WI38 (cell line): ENCODE data around the gene SPEN.
A peak's percentile ranks its signal among the peaks of the same experiment; 100 is the strongest.

ENCODE experiments used
- H3K4me3 ChIP-seq: 2 replicates; pipeline ENCODE4 v1.5.1; 2011; ENCODE audit warnings: low read depth, mild to moderate bottlenecking, control low read depth, low read length
- TF ChIP-seq, protein P1 (sequence below): IDR thresholded peaks from 2 replicates; pipeline ENCODE4 v1.5.1; 2012; ENCODE audit warnings: low read depth, mild to moderate bottlenecking, control low read depth, low read length

Gene SPEN

DNA sequence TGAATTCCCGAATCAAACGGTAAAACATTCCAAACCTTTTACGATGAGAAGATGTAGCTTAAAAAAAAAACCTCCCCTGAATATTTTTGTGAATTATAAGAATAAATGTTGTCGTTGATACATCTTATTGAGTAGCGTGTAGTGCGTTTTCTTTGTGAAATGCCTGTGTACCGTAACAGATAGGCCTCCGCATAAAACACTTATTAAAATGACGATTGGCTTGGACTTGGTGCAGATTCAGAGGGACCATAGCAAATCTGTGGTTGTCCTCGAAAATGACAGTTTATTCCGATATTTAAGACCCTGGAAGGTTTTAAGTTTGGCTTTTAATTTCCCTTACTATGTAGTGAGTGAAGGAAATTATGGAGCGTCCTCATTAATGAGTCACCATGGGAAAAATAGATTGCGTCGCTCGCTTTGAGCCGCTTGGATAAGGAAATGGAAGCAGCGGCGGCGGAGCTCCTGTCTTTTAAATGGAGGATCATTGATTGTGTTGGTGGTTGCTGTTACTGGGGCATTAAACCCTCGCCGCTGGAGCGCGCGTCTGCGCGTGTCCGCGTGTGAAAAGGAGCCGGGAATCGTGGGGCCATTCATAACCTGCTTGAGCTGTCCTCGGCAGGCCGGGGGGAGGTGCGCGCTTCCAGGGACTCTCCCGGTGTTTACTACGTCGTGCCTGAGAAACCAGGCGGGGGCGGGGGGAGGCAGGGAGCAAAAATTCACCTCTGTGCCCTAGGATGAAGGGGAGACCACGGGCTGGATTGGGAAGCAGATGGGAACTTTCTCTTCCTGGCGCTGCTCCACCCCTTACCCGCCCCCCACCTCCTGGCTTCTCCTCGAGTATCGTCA, 1.6 kb downstream of the SPEN start:
- TF ChIP-seq, protein P1, sequence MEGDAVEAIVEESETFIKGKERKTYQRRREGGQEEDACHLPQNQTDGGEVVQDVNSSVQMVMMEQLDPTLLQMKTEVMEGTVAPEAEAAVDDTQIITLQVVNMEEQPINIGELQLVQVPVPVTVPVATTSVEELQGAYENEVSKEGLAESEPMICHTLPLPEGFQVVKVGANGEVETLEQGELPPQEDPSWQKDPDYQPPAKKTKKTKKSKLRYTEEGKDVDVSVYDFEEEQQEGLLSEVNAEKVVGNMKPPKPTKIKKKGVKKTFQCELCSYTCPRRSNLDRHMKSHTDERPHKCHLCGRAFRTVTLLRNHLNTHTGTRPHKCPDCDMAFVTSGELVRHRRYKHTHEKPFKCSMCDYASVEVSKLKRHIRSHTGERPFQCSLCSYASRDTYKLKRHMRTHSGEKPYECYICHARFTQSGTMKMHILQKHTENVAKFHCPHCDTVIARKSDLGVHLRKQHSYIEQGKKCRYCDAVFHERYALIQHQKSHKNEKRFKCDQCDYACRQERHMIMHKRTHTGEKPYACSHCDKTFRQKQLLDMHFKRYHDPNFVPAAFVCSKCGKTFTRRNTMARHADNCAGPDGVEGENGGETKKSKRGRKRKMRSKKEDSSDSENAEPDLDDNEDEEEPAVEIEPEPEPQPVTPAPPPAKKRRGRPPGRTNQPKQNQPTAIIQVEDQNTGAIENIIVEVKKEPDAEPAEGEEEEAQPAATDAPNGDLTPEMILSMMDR, result no peak
- peak overlapping the region; percentile 75 for H3K4me3 ChIP-seq

DNA sequence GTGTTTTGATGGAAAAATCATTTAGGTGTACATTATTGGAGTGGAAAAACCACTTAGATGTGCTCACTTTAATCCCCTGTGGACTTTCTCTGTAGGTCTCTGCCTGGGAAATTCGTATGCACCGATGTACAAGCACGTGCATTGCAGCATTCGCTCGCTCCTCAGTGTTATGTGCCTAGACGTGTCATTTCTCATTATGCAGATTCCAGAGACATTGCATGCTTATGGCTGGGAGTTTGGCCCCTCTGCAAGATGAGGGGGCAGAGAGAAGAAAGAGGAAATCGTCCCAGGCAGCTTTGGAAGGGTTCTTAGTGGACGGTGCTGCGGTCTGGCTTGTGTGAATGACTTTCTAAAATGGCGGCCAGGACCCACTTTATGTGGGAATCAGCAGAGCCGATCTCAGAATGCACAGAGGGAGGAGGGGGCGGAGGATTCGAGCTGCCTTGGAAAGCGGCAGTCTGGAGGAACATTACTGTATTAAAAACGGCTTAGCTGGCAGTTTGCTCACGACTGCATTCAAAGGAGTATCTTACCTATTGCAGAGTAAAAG, 2.3 kb downstream of the SPEN start:
- peak overlapping the region; percentile 75 for H3K4me3 ChIP-seq
- TF ChIP-seq, protein P1, result no peak

DNA sequence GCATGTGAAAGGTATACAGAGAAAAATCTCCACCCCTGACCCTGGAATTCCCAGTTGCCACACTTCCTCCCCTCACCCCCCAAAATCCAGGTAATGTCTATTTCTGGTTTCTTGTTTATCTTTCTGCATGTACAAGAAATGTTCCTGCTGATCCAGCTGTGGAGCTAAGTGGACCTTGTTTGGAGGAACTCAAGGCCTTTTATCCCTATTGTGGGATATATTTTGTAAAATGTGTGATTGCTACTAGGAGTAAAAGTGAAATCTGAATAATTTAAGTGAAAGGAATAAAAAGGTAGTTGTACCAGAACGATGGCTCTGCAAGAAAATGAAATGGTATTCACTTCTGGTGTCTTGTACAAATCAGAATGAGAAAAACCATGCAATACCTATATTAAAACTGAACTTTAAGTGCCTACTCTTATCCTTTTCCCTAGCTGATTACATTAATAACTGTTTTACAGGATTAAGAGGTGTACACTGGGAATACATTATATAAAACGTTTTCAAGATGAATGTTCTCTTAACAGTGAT, 3.0 kb downstream of the SPEN start:
- H3K4me3 ChIP-seq, result peak overlapping the region; percentile 75

DNA sequence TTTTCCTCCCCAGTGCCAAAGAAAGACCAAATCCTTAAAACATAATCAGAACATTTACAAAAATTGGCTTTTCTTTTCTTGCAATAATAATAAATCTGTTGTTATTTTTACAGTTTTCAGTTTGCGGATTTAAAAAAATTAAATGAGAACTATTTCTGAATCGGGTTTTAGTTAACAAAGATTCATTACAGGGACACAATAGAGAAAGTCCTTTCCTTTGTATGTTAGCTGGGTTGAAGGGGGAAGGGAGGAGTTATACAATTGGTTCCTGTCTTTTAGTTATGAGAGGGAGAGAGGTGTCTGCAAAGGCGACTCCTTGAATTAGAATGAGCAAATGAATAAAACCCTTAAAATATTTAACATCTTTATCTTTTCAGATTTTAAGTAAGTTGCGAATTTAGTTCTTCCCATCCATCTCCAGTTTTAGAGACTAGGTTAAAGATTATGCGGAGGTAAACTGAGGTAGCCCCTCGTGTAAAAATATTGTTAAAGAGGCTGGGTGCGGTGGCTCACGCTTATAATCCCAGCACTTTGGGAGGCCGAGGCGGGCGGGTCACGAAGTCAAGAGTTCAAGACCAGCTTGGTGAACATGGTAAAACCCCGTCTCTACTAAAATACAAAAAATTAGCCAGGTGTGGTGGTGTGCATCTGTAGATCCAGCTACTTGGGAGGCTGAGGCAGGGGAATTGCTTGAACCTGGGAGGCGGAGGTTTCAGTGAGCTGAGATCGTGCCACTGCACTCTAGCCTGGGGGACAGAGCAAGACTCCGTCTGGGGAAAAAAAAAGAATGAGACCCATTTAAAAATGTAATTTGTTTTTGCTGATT, 3.9 kb downstream of the SPEN start:
- H3K4me3 ChIP-seq, result no peak overlapping the region
- TF ChIP-seq, protein P1, result no peak

More for the DNA sequence above, 3.0 kb downstream of the SPEN start:
- TF ChIP-seq, protein P1, result no peak

DNA sequence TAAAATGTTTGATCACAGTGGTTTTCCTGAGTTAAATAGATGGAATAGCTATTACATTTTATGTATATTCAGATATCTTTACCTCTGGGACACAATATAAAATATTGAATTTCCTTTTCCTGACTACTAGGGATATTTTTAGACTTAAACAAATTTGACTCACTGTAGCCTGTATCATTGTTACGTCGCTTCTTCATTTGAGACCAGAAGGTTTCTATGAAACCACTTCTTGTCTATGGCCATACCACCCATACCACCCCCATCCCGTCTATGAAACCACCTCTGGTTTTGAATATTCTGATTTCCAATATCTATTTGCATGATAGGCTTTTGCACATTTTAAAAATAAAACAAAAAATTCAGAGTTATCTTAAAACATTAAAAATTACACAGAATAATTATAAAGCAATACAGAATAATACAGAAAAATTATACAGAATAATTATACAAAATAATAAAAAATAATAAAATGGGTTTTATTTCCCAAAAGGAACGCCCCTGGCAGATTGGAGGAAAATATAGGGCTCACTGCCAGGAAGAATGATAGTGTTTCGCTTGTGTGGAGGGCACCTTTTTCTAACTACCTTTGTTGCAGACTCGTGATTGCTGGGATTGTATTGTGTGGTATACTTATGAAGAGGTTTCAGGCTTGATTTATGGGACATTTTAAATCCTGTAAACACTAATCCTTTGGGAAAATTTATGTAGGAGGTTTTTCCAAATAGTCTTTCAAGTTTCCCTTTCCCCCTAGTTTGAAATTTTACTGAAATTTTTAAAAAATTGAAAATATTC, 4.7 kb downstream of the SPEN start:
- TF ChIP-seq, protein P1, result no peak
- no peak overlapping the region for H3K4me3 ChIP-seq

DNA sequence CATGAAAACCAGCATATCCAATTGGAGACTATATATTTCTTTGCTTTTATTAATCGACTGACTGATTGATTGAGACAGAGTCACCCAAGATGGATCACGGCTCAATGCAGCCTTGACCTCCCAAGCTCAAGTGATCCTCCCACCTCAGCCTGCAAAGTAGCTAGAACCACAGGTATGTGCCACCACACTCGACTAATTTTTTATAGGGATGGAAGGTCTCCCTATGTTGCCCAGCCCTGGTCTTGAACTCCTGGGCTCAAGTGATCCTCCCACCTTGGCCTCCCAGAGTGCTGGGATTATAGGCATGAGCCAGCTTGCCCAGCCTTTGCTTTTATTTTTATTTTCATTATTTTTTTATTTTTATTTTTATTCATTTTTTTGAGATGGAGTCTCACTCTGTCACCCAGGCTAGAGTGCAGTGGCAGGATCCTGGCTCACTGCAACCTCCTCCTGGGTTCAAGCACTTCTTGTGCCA, 5.4 kb downstream of the SPEN start:
- no peak overlapping the region for H3K4me3 ChIP-seq
- TF ChIP-seq, protein P1, result no peak
